Effector memory CD8-positive, alpha-beta T cell (primary cell): ENCODE results near the gene CDHR5.

Experiments
- ATAC-seq: fragments of 150-1000 bp; cut with Tn5 transposase; replicated peaks from 2 replicates; pipeline ENCODE4 v1.10.0; 2021; ENCODE audit warnings: mild to moderate bottlenecking, moderate library complexity
- DNase-seq, 3 experiments: peaks; one replicate each; pipeline ENCODE4 v3.0.0; 2021
- H3K27ac Mint-ChIP-seq, 2 donors: one replicate each; pipeline ENCODE4 v1.8.0; 2022; ENCODE audit warnings: mild to moderate bottlenecking in 2 of 2, mixed read lengths in 2 of 2, moderate library complexity in 2 of 2
- H3K27me3 Mint-ChIP-seq, 2 donors: one replicate each; pipeline ENCODE4 v1.8.0; 2022; ENCODE audit warnings: mixed read lengths in 2 of 2
- H3K36me3 Mint-ChIP-seq: one replicate; pipeline ENCODE4 v1.8.0; 2022; ENCODE audit warnings: mild to moderate bottlenecking, moderate library complexity, mixed read lengths; ENCODE audit not compliant: insufficient read depth
- H3K4me1 Mint-ChIP-seq, 2 donors: one replicate each; pipeline ENCODE4 v1.8.0; 2022; ENCODE audit warnings: low read depth in 2 of 2, mixed read lengths in 2 of 2
- H3K4me3 Mint-ChIP-seq, 2 donors: one replicate each; pipeline ENCODE4 v1.8.0; 2022; ENCODE audit warnings: mild to moderate bottlenecking in 2 of 2, mixed read lengths in 2 of 2, moderate library complexity in 2 of 2
- H3K9me3 Mint-ChIP-seq, 2 donors: one replicate each; pipeline ENCODE4 v1.8.0; 2022; ENCODE audit warnings: mixed read lengths in 2 of 2

Gene CDHR5

DNA sequence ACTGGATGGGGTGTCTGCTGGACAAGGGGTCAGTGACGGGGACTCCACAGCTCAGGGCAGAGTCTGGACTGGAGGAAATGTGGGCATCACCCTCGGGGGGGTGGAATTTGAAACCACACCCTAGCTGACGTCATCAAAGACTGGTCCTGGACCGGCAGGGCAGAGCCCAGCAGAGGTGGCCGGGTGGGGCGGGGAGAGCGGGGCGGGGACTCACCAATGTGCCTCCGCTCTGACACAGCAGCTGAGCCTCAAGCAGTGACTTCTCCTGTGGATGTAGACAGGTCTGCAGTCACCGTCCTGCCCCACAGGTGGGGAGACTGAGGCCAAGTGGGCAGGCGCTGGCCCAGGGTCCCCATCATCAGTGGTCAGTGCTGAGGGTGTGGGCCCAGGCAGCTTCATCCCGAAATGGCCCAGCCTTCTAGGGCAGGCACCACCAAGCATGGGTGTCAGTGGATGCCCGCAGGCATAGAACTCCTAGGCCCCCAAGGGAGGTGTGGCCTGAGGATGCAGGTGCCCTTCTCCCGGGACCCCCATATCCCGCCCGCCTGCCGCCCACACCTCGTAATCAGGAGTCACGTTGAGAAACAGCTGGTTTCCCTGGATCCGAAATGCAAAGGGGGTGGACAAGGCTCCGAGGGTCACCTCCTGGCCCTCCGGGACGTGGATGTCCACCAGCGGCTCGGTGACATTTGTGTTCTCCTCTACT, 603 bp downstream of the CDHR5 start:
- no peak overlapping the region for H3K27ac Mint-ChIP-seq

DNA sequence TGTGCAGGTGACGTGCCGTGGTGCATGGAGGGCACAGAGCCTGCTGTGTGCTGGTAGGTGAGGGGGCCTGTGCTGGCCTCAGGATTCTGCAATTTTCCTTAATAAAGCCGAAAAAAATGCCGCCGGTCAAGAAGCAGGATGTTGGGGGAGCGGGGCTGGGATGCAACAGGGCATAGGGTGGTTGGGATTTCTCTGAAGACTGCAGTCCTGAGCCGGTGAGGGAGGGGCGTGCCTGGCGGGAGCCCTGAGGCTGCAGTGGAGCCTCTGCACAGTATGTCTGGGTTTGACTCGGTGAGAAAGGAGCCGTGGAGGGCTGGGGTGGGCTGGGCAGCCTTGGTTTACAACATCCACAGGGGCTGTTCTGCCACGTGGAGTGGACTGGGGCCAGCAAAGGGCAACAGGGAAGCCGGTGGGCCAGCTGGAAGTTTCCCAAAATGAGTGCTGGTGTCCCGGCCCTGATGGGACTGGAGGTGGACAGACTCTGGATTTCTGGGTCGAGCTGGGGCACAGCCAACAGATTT, 1.3 kb downstream of the CDHR5 start:
- H3K27ac Mint-ChIP-seq = no peak overlapping the region
- H3K4me1 Mint-ChIP-seq = peaks cover 7 to 11% of the 10 kb centered on the region in 2 donors
- peaks cover 24% of the 10 kb centered on the region for H3K36me3 Mint-ChIP-seq

More for the DNA sequence above, 603 bp downstream of the CDHR5 start:
- H3K4me1 Mint-ChIP-seq = peaks cover 15 to 16% of the 10 kb centered on the region in 2 donors
- ATAC-seq = no peak
- H3K27me3 Mint-ChIP-seq = peaks cover 19 to 38% of the 10 kb centered on the region in 2 donors
- no peak for DNase-seq
- H3K36me3 Mint-ChIP-seq = peaks cover 25% of the 10 kb centered on the region
- no peak overlapping the region for H3K4me3 Mint-ChIP-seq
- no peaks in the 10 kb centered on the region for H3K9me3 Mint-ChIP-seq

DNA sequence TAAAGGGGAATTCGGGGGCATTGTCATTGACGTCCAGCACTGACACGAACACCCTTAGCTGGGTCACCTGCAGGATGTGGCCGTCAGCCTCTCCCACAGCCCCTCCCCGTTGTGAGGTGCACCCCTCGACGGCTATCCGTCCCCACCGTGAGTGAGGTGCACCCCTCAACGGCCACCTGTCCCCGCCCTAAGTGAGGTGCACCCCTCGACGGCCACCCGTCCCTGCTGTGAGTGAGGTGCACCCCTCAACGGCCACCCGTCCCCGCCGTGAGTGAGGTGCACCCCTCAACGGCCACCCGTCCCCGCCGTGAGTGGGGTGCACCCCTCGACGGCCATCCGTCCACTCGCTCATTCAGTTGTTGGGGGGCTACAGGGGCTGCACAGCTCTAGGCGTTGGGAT, 2.9 kb downstream of the CDHR5 start:
- DNase-seq (no peak), ATAC-seq (no peak)
- H3K27me3 Mint-ChIP-seq = peaks cover 7 to 24% of the 10 kb centered on the region in 2 donors
- H3K4me1 Mint-ChIP-seq = peaks cover 0 to 3% of the 10 kb centered on the region in 2 donors
- no peak overlapping the region for H3K27ac Mint-ChIP-seq
- peaks cover 23% of the 10 kb centered on the region for H3K36me3 Mint-ChIP-seq
- no peaks in the 10 kb centered on the region for H3K9me3 Mint-ChIP-seq
- no peak overlapping the region for H3K4me3 Mint-ChIP-seq

More for the DNA sequence above, 1.3 kb downstream of the CDHR5 start:
- DNase-seq = no peak
- no peak overlapping the region for H3K4me3 Mint-ChIP-seq
- no peak for ATAC-seq
- H3K27me3 Mint-ChIP-seq = peaks cover 16 to 36% of the 10 kb centered on the region in 2 donors
- no peaks in the 10 kb centered on the region for H3K9me3 Mint-ChIP-seq

DNA sequence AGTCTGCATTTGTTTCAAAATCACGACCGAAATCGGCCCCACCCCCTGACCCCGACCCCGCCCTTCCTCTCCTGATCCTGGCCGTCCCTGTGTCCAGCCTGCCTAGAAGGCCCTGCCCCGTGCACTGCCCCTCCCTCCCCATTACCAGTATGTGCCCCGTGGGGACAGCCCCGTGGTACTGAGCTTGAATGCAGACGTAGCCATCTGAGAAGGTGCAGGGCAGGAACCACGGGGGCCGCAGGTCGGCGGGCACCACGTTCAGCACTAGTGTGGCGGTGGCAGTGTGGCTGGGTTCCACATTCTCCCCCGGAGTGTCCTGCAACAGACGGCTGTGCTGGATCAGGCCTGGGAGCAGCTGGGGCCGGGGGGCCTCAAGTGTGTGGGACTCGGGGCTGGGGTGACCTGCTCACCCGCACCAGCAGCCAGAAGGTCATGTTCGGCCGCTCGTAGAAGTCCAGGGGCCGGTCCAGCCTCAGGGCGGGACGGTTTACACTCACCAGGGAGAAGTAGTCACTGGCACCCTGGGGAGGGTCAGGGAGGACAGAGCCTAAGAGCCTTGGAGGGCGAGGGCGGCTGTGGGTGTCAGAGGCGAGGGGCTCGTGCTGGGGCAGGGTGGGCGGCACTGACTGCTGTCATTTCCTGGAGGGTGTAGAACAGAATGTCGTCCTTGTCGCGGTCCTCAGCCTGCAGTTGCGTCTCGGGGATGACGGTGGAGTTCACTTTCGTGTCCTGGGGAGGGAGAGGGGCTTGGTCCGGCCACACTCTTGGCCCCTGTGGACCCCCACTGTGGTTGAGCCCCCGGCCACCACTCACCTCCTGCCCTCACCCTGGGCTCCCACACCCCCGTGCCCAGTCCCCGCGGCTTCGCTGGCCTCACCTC, 3.6 kb downstream of the CDHR5 start:
- no peak for DNase-seq
- no peaks in the 10 kb centered on the region for H3K9me3 Mint-ChIP-seq
- no peak overlapping the region for H3K4me3 Mint-ChIP-seq
- peaks cover 22% of the 10 kb centered on the region for H3K36me3 Mint-ChIP-seq
- H3K27me3 Mint-ChIP-seq = peaks cover 7 to 24% of the 10 kb centered on the region in 2 donors
- peaks cover 2 to 5% of the 10 kb centered on the region in 2 donors for H3K4me1 Mint-ChIP-seq
- no peak overlapping the region for H3K27ac Mint-ChIP-seq
- no peak for ATAC-seq

DNA sequence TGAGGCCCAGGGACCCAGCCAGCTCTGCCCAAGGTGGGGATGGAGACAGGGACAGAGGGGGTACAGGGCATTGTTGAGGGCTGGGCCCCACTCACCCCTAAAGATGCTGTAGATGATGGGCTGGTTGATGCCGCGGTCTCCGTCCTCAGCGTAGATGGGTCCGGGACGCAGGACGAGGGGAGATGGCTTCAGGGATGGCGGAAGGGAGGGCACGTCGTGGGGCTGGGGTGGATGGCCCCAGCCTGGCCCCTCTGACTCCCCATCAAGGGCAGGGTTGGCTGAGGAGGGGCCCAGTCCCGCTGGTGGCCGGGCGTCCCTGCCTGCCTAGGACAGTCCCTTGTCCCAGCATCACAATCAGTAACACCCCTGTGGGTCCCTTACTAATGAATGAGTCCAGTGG, 4.6 kb downstream of the CDHR5 start:
- Mint-ChIP-seq H3K27me3 (peaks cover 7 to 22% of the 10 kb centered on the region in 2 donors), H3K36me3 (peaks cover 24% of the 10 kb centered on the region), H3K4me1 (peaks cover 6 to 8% of the 10 kb centered on the region in 2 donors), H3K27ac (no peak overlapping the region), H3K4me3 (no peak overlapping the region), H3K9me3 (no peaks in the 10 kb centered on the region)
- DNase-seq = no peak
- no peak for ATAC-seq

DNA sequence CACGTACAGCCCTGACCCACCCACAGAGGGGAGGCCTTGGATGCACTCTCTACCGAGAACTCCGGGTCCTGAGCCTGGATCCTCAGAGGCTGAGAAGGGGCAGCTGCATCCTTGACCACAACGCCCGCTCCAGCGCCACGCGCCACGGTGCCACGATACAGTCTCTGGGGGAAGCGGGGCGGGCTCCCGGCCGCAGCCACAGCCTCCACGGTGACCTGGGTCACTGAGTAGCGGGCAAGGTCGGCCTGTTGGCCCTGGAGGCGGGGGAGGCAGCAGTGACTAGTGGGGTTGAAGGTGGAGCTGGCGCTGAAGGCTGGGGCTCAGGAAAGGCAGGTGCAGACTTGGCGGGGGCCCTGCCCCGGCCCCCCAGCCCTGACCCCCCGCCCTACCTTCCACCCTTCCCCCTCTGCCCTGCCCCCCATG, 5.1 kb downstream of the CDHR5 start:
- Mint-ChIP-seq H3K9me3 (no peaks in the 10 kb centered on the region), H3K27me3 (peaks cover 7 to 16% of the 10 kb centered on the region in 2 donors), H3K27ac (no peak overlapping the region), H3K36me3 (peaks cover 27% of the 10 kb centered on the region), H3K4me3 (no peak overlapping the region), H3K4me1 (peaks cover 6 to 8% of the 10 kb centered on the region in 2 donors)
- ATAC-seq (no peak), DNase-seq (no peak)

DNA sequence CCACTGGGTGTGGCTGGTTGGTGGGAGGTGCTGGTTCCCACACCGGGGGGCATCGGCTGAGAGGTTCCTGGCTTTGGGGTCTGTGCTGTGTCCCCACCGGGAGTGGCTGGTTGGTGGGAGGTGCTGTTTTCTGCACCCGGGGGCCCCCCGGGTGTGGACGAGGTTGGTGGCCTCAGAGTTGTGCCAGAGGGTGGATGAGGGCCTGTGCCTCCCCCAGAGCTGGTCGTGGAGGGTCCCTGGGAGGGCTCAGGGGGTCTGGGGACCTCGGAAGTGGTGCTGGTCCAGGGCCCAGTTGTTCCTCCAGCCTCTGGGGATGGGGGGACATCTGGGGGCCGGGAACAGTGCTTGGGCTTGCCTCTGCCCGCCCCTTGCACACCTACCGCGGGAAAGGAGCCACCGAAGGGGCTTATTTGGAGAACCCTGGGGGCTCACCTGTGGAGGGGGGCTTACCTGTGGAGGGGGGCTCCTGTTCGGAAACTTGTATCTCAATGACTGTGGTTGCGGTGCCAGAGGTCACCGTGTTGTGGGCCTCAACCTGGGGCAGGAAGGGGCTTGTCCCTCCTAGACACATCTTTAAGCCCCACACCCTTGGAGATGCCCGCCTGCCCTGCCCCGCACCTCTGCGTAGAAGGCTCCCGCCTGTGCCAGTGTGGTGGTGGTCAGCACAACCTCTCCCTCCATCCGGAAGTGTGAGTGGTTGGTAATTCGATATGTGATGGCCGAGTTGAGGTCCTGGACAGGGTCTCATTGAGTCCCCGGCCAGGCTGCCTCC, 5.7 kb downstream of the CDHR5 start:
- Mint-ChIP-seq H3K4me1 (peaks cover 6 to 11% of the 10 kb centered on the region in 2 donors), H3K27me3 (peaks cover 7 to 11% of the 10 kb centered on the region in 2 donors), H3K27ac (peak overlapping the region in 1 of 2 donors; percentile 87), H3K4me3 (no peak overlapping the region), H3K9me3 (no peaks in the 10 kb centered on the region), H3K36me3 (peaks cover 32% of the 10 kb centered on the region)
- ATAC-seq = no peak
- DNase-seq = no peak

DNA sequence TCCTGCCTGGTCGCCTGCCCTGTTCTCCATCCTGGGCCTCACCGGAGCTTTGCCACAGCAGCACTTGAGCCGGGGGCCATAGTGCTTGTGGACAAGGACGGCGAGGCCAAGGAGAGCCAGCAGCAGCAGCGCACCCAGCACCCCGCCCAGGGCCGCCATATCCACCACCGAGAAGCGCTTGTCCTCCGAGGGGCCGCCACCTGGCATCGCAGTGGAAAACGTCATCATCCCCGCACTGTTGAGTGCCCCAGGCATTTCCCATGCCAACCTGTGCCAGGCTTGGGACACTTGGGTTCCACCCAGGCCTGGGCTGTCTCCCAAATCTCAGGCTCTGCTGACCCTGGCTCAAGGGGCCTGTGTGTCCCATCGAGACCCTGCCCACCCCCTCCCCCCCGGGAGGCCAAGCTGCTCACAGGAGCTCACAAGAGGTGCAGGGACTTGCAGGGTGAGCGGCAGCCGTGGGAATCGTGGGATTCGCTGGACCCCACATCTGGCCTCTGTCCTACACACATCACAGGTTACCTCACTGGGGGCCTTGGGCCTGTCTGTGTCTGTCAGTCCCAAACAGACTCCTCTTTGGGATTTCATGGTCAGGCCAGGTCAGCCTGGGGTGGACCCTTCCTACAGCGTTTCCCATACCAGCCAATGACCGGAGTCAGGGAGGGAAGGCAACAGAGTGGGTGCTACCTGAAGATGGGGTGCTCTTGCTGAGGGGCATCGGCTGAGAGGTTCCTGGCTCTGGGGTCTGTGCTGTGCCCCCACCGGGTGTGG, 6.7 kb downstream of the CDHR5 start:
- ATAC-seq (no peak), DNase-seq (no peak)
- no peak overlapping the region for H3K4me3 Mint-ChIP-seq
- peaks cover 38% of the 10 kb centered on the region for H3K36me3 Mint-ChIP-seq
- H3K27ac Mint-ChIP-seq = peak overlapping the region in 1 of 2 donors; percentile 87
- H3K9me3 Mint-ChIP-seq = no peaks in the 10 kb centered on the region
- peaks cover 2 to 3% of the 10 kb centered on the region in 2 donors for H3K27me3 Mint-ChIP-seq
- peaks cover 6 to 12% of the 10 kb centered on the region in 2 donors for H3K4me1 Mint-ChIP-seq

DNA sequence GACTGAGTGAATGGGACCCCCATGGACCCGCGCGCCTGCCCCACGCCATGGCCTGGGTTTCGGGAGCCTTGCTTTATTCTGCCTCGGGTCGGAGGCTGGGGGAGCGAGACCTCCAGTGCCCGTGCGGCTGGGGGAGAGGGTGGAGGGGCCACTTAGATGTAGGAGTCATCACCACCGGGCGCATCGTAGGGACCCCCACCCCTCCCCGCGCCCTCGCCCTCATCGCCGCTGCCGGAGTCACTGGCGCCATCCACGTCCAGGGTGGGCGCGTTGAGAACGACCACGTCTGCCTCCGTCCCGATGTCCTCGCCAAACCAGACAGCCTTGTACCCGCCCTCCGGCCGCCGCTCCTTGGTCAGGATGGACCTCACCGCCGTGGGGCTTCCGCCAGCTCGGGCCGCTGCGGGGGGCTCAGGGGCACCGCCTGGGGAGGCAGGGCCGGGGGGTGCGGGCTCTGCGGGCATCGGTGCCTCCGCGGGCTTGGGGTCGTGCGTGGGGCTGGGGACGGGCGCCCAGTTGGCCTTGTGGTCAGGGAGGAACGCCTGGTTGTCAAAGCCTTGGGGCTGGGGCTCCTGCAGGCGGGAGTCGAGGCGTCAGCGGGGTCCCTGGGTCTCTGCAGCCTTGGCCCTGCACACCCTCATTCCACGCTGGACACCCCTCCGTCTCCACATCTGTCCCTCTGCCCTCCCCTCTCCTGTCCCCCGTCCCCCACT, 7.4 kb downstream of the CDHR5 start:
- ATAC-seq (no peak), DNase-seq (no peak)
- Mint-ChIP-seq H3K4me1 (peaks cover 6 to 17% of the 10 kb centered on the region in 2 donors), H3K4me3 (no peak overlapping the region), H3K9me3 (no peaks in the 10 kb centered on the region), H3K27ac (no peak overlapping the region), H3K36me3 (peaks cover 41% of the 10 kb centered on the region), H3K27me3 (no peaks in the 10 kb centered on the region)

DNA sequence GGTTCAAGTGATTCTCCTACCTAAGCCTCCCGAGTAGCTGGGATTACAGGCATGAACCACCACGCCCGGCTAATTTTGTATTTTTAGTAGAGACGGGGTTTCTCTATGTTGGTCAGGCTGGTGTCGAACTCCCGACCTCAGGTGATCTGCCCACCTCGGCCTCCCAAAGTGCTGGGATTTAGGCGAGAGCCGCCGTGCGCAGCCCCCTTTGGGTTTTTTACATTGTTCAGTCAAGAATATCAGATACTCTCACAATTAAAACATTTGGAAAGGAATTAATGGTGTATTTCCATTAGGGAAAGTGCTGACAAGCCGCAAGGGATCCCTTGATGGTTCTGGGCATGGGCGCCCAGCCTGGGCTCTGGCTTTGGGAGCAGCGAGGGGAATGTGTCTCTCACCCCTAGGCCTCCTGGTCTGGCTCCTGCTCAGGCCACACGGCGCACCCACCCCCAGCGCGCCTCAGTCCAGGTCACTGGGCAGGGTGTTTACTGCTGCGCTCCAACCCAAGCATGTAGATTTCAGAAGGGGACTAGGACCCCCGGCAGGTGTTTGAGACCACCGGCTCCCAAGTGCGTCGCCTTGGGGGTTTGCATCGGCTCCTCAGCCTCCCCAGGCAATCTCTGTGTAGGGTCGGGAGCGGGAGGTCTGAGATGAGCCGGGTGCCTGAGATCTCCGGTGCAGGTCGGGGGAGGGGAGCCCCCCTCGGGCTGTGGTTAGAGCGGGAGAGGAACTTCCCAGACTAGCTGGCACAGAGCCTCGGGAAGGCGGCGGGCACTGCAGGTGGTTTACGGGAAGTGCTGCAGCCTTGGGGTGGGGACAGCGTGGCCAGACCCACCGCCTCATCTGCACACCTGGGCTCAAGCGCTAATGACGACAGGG, 8.2 kb downstream of the CDHR5 start:
- no peak for DNase-seq
- H3K27me3 Mint-ChIP-seq = no peaks in the 10 kb centered on the region
- peaks cover 49% of the 10 kb centered on the region for H3K36me3 Mint-ChIP-seq
- peak overlapping the region; percentile 85 to 87 for H3K4me3 Mint-ChIP-seq
- H3K27ac Mint-ChIP-seq = peak overlapping the region; percentile 88 to 90
- peaks cover 6 to 21% of the 10 kb centered on the region in 2 donors for H3K4me1 Mint-ChIP-seq
- no peaks in the 10 kb centered on the region for H3K9me3 Mint-ChIP-seq
- no peak for ATAC-seq

DNA sequence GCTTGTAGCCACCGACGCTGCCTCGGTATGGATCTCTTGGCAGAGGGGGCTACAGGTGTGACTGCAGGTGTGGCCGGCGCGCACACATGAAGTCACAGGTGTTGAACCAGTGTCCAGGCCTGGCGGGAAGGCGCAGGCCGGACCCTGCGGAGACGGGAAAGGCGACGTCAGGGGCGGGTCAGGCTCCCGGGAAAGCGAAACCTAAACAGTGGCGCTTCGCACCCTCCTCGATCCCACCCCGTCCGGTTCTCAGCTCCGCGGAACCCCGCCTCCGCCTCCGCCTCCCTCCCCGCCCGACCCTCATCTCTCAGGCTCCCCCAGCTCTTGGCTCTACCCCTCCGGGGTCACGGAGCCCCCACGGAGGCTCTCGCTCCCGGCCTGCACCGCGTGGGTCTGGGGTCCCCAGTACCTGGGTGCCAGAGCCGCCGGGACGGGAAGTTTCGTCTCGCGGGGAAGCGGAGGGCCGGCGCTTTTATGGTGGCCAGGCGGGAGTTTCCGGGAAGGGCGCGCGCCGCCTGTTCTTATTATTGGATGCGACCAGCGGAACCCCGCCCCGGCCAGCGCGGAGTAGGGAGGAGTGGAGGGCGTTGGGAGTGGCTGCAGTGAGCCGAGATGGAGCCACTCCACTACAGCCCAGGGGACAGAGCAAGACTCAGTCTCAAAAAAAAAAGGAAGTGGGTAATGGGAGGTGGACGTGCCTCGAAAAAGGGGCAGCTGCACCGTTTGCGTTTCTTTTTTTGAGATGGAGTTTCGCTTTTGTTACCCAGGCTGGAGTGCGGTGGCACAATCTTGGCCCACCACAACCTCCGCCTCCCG, 9.0 kb downstream of the CDHR5 start, which contains the start of gene IRF7:
TSS of gene IRF7 (minus strand) at position 447 of the 816 bp plus-strand sequence. CDS start 586 bp downstream, outside the sequence.
- Mint-ChIP-seq H3K36me3 (peaks cover 58% of the 10 kb centered on the region), H3K4me3 (peak within 1 kb of the TSS; percentile 85 to 87), H3K27me3 (no peaks in the 10 kb centered on the region), H3K27ac (peak within 1 kb of the TSS; percentile 89 to 90), H3K9me3 (no peaks in the 10 kb centered on the region), H3K4me1 (peaks cover 6 to 21% of the 10 kb centered on the region in 2 donors)
- ATAC-seq = peak; percentile 80
- DNase-seq = peak; percentile 81 to 82 (median 81)
